Keratinocyte (primary cell): ENCODE results near the gene G6PC3. TPM values are rescaled to one million over a fixed set of nuclear protein-coding genes. Genes with fewer than 3 reads are reported as not detected.
"Not testable (repeated sequence)": the region's sequence is repeated elsewhere in the genome, so short reads cannot be mapped to it uniquely, and the experiment has no call there.

ENCODE experiments used
- DNase-seq: peaks from one replicate; pipeline ENCODE4 v3.0.0-alpha.2; 2011; ENCODE audit warnings: low read depth, missing footprints, low spot score
- FAIRE-seq: peaks from 2 replicates; lab custom pipeline; 2011; peaks lifted over from hg19 to GRCh38; lab: Jason Lieb, UNC
- H2AFZ ChIP-seq: 2 replicates; pipeline ENCODE4 v1.6.0; 2012; ENCODE audit warnings: low read length, control low read depth, inconsistent platforms; ENCODE audit not compliant: control insufficient read depth
- H3K27ac ChIP-seq: 2 replicates; pipeline ENCODE4 v1.5.1; 2011; ENCODE audit warnings: low read length; ENCODE audit not compliant: control insufficient read depth, insufficient read depth
- H3K27me3 ChIP-seq: 3 replicates; pipeline ENCODE4 v1.6.0; 2011; ENCODE audit warnings: low read length; ENCODE audit not compliant: control insufficient read depth, insufficient read depth; ENCODE audit errors: extremely low read depth
- H3K36me3 ChIP-seq, 2 experiments: 2 replicates in 1 of 2; 3 replicates in 1 of 2; pipeline ENCODE4 v1.5.1; 2011; ENCODE audit warnings: low read length in 2 of 2, mild to moderate bottlenecking in 1 of 2; ENCODE audit not compliant: control insufficient read depth in 2 of 2, insufficient read depth in 2 of 2; ENCODE audit errors: extremely low read depth in 1 of 2
- H3K4me1 ChIP-seq: 3 replicates; pipeline ENCODE4 v1.5.1; 2011; ENCODE audit warnings: low read length; ENCODE audit not compliant: control insufficient read depth, insufficient read depth; ENCODE audit errors: extremely low read depth
- H3K4me2 ChIP-seq: 3 replicates; pipeline ENCODE4 v1.6.0; 2011; ENCODE audit warnings: low read depth, low read length; ENCODE audit not compliant: control insufficient read depth, insufficient read depth; ENCODE audit errors: extremely low read depth
- H3K4me3 ChIP-seq, 3 experiments: fragments of 200-600 bp in 1 of 3; sonication (generic) in 1 of 3; 2 replicates in 2 of 3; 3 replicates in 1 of 3; pipeline ENCODE4 v1.5.1; 2011 to 2016; ENCODE audit warnings: low read length in 3 of 3, mild to moderate bottlenecking in 3 of 3, control low read depth in 2 of 3, inconsistent platforms in 1 of 3, low read depth in 1 of 3, mixed read lengths in 1 of 3, mixed run types in 1 of 3, moderate library complexity in 1 of 3; ENCODE audit not compliant: control insufficient read depth in 2 of 3, insufficient read depth in 2 of 3; ENCODE audit errors: extremely low read depth in 1 of 3
- H3K79me2 ChIP-seq: 2 replicates; pipeline ENCODE4 v1.6.0; 2012; ENCODE audit warnings: low read length; ENCODE audit not compliant: control insufficient read depth, insufficient read depth
- H3K9ac ChIP-seq: 3 replicates; pipeline ENCODE4 v1.6.0; 2011; ENCODE audit warnings: low read length; ENCODE audit not compliant: control insufficient read depth, insufficient read depth; ENCODE audit errors: extremely low read depth
- H3K9me1 ChIP-seq: 3 replicates; pipeline ENCODE4 v1.6.0; 2011; ENCODE audit warnings: low read length; ENCODE audit not compliant: control insufficient read depth, insufficient read depth; ENCODE audit errors: extremely low read depth
- H3K9me3 ChIP-seq: 2 replicates; pipeline ENCODE4 v1.5.1; 2012; ENCODE audit warnings: low read depth, low read length; ENCODE audit not compliant: control insufficient read depth
- H4K20me1 ChIP-seq: 3 replicates; pipeline ENCODE4 v1.6.0; 2011; ENCODE audit warnings: low read length; ENCODE audit not compliant: control insufficient read depth, insufficient read depth; ENCODE audit errors: extremely low read depth
- EZH2 ChIP-seq: IDR thresholded peaks from one replicate; pipeline ENCODE4 v1.6.1; 2012; ENCODE audit warnings: inconsistent platforms, mild to moderate bottlenecking, low read length, moderate library complexity
- dilution Hi-C: fragments of 300-500 bp; cut with MboI; formaldehyde crosslinking; loops from one replicate; pipeline ENCODE4 v1.7.0; 2020; ENCODE audit warnings: low sequenced_read_pairs; ENCODE audit not compliant: extremely low pct_ligation_motif_present
- polyA plus RNA-seq, 5 experiments: library from polyadenylated mRNA; depleted of rRNA in 3 of 5; stranded (reverse) in 3 of 5; stranded (forward) in 1 of 5; unstranded in 1 of 5; fragments of >200 nt; gene quantifications; 1 replicate in 1 of 5; 2 replicates in 3 of 5; 3 replicates in 1 of 5; pipeline versions ENCODE4 v1.2.1 to v1.2.3, GENCODE V29; 2011 to 2012; ENCODE audit warnings: missing spikeins in 2 of 5, low read depth in 1 of 5, low replicate concordance in 1 of 5
- TF ChIP-seq, protein P1 (sequence below), 3 experiments: IDR thresholded peaks in 1 of 3; conservative IDR thresholded peaks in 1 of 3; optimal IDR thresholded peaks in 1 of 3; 2 replicates in 2 of 3; 3 replicates in 1 of 3; pipeline versions ENCODE3 to v1.5.1; 2011; ENCODE audit warnings: low read length in 3 of 3, mild to moderate bottlenecking in 3 of 3, moderate library complexity in 2 of 3, control low read depth in 1 of 3, inconsistent platforms in 1 of 3; ENCODE audit not compliant: insufficient read depth in 2 of 3; ENCODE audit errors: extremely low read depth in 1 of 3

G6PC3 gene
- polyA plus RNA-seq, 1 donor (not counting 4 experiments of a cell fraction or from before 2014, with no cell fraction given), result 28.0 TPM

DNA sequence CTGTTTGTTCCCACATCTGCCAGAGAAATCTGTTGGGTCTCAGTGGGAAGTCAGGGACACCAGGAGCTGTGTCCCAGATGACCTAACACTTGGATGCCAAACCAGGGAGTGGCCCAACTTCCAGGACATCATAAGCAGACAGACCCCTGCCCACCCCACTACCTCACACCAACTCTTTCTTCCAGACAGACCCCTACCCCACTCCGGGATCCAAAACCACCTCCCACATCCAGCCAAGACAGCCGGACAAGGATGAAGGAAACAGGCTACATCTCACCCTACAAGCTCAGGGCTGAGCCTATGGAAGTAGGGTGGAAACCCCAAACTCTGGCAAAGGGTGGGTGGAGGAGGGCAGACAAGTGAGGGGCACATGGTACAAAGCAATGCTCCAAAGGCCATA is 49.3 kb downstream of the G6PC3 start:
- H3K27ac ChIP-seq, result no peak overlapping the region
- H3K4me3 ChIP-seq, result no peak overlapping the region
- no peaks in the 10 kb centered on the region for H3K79me2 ChIP-seq
- H4K20me1 ChIP-seq, result no peaks in the 10 kb centered on the region
- TF ChIP-seq EZH2, result no peak
- TF ChIP-seq, protein P1, sequence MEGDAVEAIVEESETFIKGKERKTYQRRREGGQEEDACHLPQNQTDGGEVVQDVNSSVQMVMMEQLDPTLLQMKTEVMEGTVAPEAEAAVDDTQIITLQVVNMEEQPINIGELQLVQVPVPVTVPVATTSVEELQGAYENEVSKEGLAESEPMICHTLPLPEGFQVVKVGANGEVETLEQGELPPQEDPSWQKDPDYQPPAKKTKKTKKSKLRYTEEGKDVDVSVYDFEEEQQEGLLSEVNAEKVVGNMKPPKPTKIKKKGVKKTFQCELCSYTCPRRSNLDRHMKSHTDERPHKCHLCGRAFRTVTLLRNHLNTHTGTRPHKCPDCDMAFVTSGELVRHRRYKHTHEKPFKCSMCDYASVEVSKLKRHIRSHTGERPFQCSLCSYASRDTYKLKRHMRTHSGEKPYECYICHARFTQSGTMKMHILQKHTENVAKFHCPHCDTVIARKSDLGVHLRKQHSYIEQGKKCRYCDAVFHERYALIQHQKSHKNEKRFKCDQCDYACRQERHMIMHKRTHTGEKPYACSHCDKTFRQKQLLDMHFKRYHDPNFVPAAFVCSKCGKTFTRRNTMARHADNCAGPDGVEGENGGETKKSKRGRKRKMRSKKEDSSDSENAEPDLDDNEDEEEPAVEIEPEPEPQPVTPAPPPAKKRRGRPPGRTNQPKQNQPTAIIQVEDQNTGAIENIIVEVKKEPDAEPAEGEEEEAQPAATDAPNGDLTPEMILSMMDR (optimal IDR thresholded peaks at IDR 0.05 in 1 of 3, IDR thresholded peaks at IDR 0.05 in 1 of 3, conservative IDR thresholded peaks at IDR 0.05 in 1 of 3; ENCODE audit: extremely low read depth in 1 of 3, insufficient read depth in 2 of 3, low read length in 3 of 3), result no peak
- peaks cover 9% of the 10 kb centered on the region for H3K27me3 ChIP-seq
- peaks cover 9% of the 10 kb centered on the region for H3K4me1 ChIP-seq
- H3K36me3 ChIP-seq, result no peaks in the 10 kb centered on the region
- H3K4me2 ChIP-seq, result no peak overlapping the region
- H3K9me3 ChIP-seq, result no peaks in the 10 kb centered on the region
- dilution Hi-C loops, result no loop called here
- DNase-seq, result no peak
- no peaks in the 10 kb centered on the region for H3K9me1 ChIP-seq
- FAIRE-seq, result no peak
- H2AFZ ChIP-seq, result no peak overlapping the region
- H3K9ac ChIP-seq, result no peak overlapping the region

DNA sequence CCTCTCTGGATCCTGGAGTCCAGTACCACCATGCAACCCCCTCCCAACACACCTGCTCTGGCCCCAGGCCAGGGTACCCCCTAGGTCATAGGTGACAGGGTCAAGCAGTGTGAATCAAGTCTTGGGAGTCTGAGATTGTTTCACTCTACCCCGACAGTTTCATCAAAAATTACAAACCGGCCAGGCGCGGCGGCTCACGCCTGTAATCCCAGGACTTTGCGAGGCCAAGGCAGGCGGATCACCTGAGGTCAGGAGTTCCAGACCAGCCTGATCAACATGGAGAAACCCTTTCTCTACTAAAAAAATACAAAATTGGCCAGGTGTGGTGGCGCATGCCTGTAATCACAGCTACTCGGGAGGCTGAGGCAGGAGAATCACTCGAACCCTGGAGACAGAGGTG is 49.7 kb downstream of the G6PC3 start:
- FAIRE-seq, H3K27ac ChIP-seq, H3K9ac ChIP-seq, H3K9me1 ChIP-seq, H3K79me2 ChIP-seq, H2AFZ ChIP-seq, H3K9me3 ChIP-seq, H3K4me1 ChIP-seq, H4K20me1 ChIP-seq, H3K36me3 ChIP-seq, dilution Hi-C loops, H3K27me3 ChIP-seq, H3K4me2 ChIP-seq, H3K4me3 ChIP-seq, DNase-seq: not testable (repeated sequence)
